ENCODE data around the gene TUBAL3.
"Not testable (repeated sequence)": the region's sequence is repeated elsewhere in the genome, so short reads cannot be mapped to it uniquely, and the experiment has no call there.

TUBAL3 gene

GRCh38 chr10:5419466-5420094 is 15.0 kb upstream of the TUBAL3 start:
- no peak for DNase-seq

- no peak for DNase-seq
Observed at GRCh38 chr10:5418584-5418983, 14.0 kb upstream of the TUBAL3 start.

GRCh38 chr10:5416981-5417380 is 12.4 kb upstream of the TUBAL3 start:
- no peak for DNase-seq

- DNase-seq = no peak
Observed at GRCh38 chr10:5413012-5413938, 8.6 kb upstream of the TUBAL3 start.

- peak; percentile 75 for DNase-seq
Observed at GRCh38 chr10:5412277-5412941, 7.8 kb upstream of the TUBAL3 start, which contains the start of gene NET1. Gene NET1 (plus strand): TSS chr10:5412557. CDS start chr10:5412693, 136 bp downstream.

- DNase-seq = no peak
Observed at GRCh38 chr10:5411941-5412276, 7.3 kb upstream of the TUBAL3 start.

- DNase-seq = not testable (repeated sequence)
Observed at GRCh38 chr10:5410787-5411186, 6.2 kb upstream of the TUBAL3 start.

GRCh38 chr10:5406918-5407317 is 2.3 kb upstream of the TUBAL3 start:
- DNase-seq = no peak

GRCh38 chr10:5402798-5403197 is 1.8 kb downstream of the TUBAL3 start:
- DNase-seq = no peak

GRCh38 chr10:5400468-5401240 is 4.0 kb downstream of the TUBAL3 start:
- no peak for DNase-seq

- DNase-seq = no peak
Observed at GRCh38 chr10:5399332-5399731, 5.3 kb downstream of the TUBAL3 start.

GRCh38 chr10:5396556-5397300 is 7.9 kb downstream of the TUBAL3 start:
- DNase-seq = no peak

- DNase-seq = no peak
Observed at GRCh38 chr10:5395168-5395567, 9.5 kb downstream of the TUBAL3 start.

GRCh38 chr10:5393529-5393928 is 11.1 kb downstream of the TUBAL3 start:
- DNase-seq = no peak

GRCh38 chr10:5391790-5392189 is 12.8 kb downstream of the TUBAL3 start:
- DNase-seq = no peak

GRCh38 chr10:5390607-5391205 is 13.9 kb downstream of the TUBAL3 start:
- DNase-seq = no peak

- DNase-seq = no peak
Observed at GRCh38 chr10:5387169-5387568, 17.5 kb downstream of the TUBAL3 start.

GRCh38 chr10:5385224-5385623 is 19.4 kb downstream of the TUBAL3 start:
- no peak for DNase-seq

GRCh38 chr10:5381187-5381586 is 23.4 kb downstream of the TUBAL3 start:
- no peak for DNase-seq

GRCh38 chr10:5380395-5380794 is 24.2 kb downstream of the TUBAL3 start:
- not testable (repeated sequence) for DNase-seq

GRCh38 chr10:5379202-5379601 is 25.4 kb downstream of the TUBAL3 start:
- not testable (repeated sequence) for DNase-seq

- DNase-seq = no peak
Observed at GRCh38 chr10:5376450-5376849, 28.2 kb downstream of the TUBAL3 start.

Data from CD4-positive, alpha-beta T cell treated with Interleukin-10 for 1 hour (primary cell).